ENCODE measurements around the gene C19orf73. TPM values are rescaled to one million over a fixed set of nuclear protein-coding genes. Genes with fewer than 3 reads are reported as not detected.

C19orf73 gene
- polyA plus RNA-seq, 3 donors = 0.60 to 0.76 (median 0.66) TPM

DNA sequence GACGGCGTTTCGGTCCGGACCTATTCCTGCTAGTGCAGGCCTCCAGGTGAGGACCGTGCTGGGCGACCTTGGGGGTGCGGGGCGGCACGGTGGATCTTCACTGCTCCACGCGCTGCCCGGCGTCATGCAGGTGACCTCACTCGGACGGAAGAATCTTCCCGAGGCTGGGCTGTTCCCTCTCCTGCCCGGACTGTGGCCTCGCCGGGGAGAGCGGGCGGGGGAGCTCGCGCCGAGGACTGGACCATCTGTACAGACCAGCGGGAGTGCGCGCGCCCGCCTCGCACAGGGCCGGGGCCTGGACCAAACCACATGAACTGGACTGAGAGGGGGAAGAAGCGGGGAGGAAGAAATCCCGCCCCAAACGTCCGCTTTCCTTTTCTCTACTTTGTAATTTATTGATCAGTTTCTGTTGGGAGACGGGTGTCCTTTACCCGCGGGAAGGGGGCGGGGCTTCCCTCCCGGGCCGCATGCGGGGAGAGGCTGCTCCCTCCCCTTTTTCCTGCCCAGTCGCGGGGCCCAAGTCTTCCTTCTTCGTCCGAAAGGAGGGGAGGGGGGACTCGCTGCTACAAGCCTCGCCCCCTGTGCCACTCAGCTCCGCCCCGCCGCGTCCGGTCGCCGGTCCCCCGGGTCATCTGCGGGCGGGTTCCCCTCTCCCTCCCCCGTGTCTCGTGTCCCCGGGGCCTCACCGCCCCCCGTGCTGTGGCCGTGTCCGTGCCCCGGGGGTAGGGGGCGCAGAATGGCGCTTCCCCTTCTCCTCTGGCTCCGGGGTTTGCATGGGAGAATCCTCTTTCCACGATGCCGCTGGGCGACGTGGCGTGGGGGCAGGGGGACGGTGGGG is 31.4 kb upstream of the C19orf73 start:
- peak; percentile 39 to 66 (median 57) for DNase-seq
- Histone ChIP-seq H3K4me1 (ENCODE audit: control insufficient read depth in 1 of 2, insufficient read depth in 2 of 2, low read length in 2 of 2) (peaks cover 39 to 61% of the 10 kb centered on the region in 2 donors), H3K4me3 (replicated peaks in 1 of 3; ENCODE audit: low read depth in 2 of 3, low read length in 3 of 3) (peak overlapping the region; percentile 40 to 79 (median 59)), H4K20me1 (ENCODE audit: insufficient read depth, low read length) (no peaks in the 10 kb centered on the region), H2AFZ (ENCODE audit: insufficient read depth, low read depth, low read length, poor library complexity, severe bottlenecking) (peak overlapping the region; percentile 86), H3K4me2 (replicated peaks; ENCODE audit: extremely low read depth, low read length, poor library complexity, severe bottlenecking) (peak overlapping the region; percentile 87), H3K27me3 (ENCODE audit: control insufficient read depth in 2 of 2, insufficient read depth in 2 of 2, low read length in 2 of 2) (peaks cover 13 to 58% of the 10 kb centered on the region in 2 donors), H3K9me3 (replicated peaks in 1 of 2; ENCODE audit: control insufficient read depth in 1 of 2, insufficient read depth in 1 of 2, low read length in 2 of 2) (peaks cover 22 to 30% of the 10 kb centered on the region in 2 donors), H3K36me3 (replicated peaks in 1 of 2; ENCODE audit: control insufficient read depth in 1 of 2, insufficient read depth in 2 of 2, low read length in 2 of 2) (no peaks in the 10 kb centered on the region), H3K9ac (ENCODE audit: insufficient read depth, low read length, poor library complexity, severe bottlenecking) (peak overlapping the region; percentile 45), H3K79me2 (ENCODE audit: insufficient read depth, low read length) (no peaks in the 10 kb centered on the region), H3K27ac (ENCODE audit: low read depth in 1 of 2, low read length in 2 of 2) (no peak overlapping the region)
- Mint-ChIP-seq H3K27me3 (ENCODE audit: low read depth in 3 of 3) (peaks cover 72 to 89% (median 75%) of the 10 kb centered on the region in 3 donors), H3K27ac (peak overlapping the region in 3 of 7 donors; percentile 20 to 71 (median 63)), H3K4me1 (peaks cover 49% of the 10 kb centered on the region), H3K9me3 (peaks cover 14 to 39% (median 28%) of the 10 kb centered on the region in 7 donors), H3K36me3 (peaks cover 3 to 4% of the 10 kb centered on the region in 2 donors), H3K4me3 (peak overlapping the region; percentile 79 to 93)
- WGBS (ENCODE audit: insufficient coverage) = 0% methylated on average over 54 of the region's 75 CpGs
- TF ChIP-seq, protein P1, sequence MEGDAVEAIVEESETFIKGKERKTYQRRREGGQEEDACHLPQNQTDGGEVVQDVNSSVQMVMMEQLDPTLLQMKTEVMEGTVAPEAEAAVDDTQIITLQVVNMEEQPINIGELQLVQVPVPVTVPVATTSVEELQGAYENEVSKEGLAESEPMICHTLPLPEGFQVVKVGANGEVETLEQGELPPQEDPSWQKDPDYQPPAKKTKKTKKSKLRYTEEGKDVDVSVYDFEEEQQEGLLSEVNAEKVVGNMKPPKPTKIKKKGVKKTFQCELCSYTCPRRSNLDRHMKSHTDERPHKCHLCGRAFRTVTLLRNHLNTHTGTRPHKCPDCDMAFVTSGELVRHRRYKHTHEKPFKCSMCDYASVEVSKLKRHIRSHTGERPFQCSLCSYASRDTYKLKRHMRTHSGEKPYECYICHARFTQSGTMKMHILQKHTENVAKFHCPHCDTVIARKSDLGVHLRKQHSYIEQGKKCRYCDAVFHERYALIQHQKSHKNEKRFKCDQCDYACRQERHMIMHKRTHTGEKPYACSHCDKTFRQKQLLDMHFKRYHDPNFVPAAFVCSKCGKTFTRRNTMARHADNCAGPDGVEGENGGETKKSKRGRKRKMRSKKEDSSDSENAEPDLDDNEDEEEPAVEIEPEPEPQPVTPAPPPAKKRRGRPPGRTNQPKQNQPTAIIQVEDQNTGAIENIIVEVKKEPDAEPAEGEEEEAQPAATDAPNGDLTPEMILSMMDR (IDR thresholded peaks at IDR 0.05) = no peak
- intact Hi-C loops (cut with micrococcal nuclease) = loop anchor here in 1 of 2 donors (5.0 kb wide), 1 partner anchor 57 kb away; no protein-coding TSS in a partner anchor

DNA sequence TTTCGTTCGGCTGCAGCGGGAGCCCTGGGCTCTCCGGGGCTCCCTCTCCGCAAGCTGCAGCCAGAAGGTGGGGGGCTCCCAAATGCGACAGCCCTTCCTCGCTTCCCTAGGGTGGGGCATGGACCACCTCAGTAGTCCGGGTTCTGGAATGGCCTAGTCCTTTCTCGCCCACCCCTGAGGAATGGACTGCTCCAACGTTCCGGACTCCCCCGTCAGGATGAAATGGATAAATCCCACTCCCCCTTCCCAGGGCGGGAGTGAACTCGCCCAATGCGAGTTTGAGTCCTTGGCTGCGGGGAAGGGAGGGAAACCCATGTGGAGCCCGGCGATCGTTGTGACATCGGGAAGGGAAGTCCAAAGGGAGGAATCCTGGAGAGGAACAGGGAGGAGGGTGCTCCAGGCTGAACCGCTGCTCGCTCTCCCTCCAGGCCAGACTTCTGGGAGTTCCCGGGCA is 30.7 kb upstream of the C19orf73 start:
- under 1% methylated on average over 15 of the region's 23 CpGs for WGBS (ENCODE audit: insufficient coverage)
- Histone ChIP-seq H2AFZ (ENCODE audit: insufficient read depth, low read depth, low read length, poor library complexity, severe bottlenecking) (peak overlapping the region; percentile 86), H3K27ac (ENCODE audit: low read depth in 1 of 2, low read length in 2 of 2) (no peak overlapping the region), H3K27me3 (ENCODE audit: control insufficient read depth in 2 of 2, insufficient read depth in 2 of 2, low read length in 2 of 2) (peaks cover 13 to 55% of the 10 kb centered on the region in 2 donors), H3K4me3 (replicated peaks in 1 of 3; ENCODE audit: low read depth in 2 of 3, low read length in 3 of 3) (peak overlapping the region; percentile 40 to 79 (median 59)), H3K4me2 (replicated peaks; ENCODE audit: extremely low read depth, low read length, poor library complexity, severe bottlenecking) (peak overlapping the region; percentile 87), H4K20me1 (ENCODE audit: insufficient read depth, low read length) (no peaks in the 10 kb centered on the region), H3K4me1 (ENCODE audit: control insufficient read depth in 1 of 2, insufficient read depth in 2 of 2, low read length in 2 of 2) (peaks cover 39 to 54% of the 10 kb centered on the region in 2 donors), H3K79me2 (ENCODE audit: insufficient read depth, low read length) (no peaks in the 10 kb centered on the region), H3K9ac (ENCODE audit: insufficient read depth, low read length, poor library complexity, severe bottlenecking) (peak overlapping the region; percentile 45), H3K9me3 (replicated peaks in 1 of 2; ENCODE audit: control insufficient read depth in 1 of 2, insufficient read depth in 1 of 2, low read length in 2 of 2) (peaks cover 22 to 30% of the 10 kb centered on the region in 2 donors), H3K36me3 (replicated peaks in 1 of 2; ENCODE audit: control insufficient read depth in 1 of 2, insufficient read depth in 2 of 2, low read length in 2 of 2) (no peaks in the 10 kb centered on the region)
- no peak for DNase-seq
- peaks cover 3 to 4% of the 10 kb centered on the region in 2 donors for H3K36me3 Mint-ChIP-seq
- peaks cover 71 to 84% (median 74%) of the 10 kb centered on the region in 3 donors for H3K27me3 Mint-ChIP-seq (ENCODE audit: low read depth in 3 of 3)
- intact Hi-C loops (cut with micrococcal nuclease) = loop anchor here (5.0 kb wide), 3 partner anchors 37 to 58 kb away; partner anchors contain the start of gene LIN7B (in 1 of the 2)
- TF ChIP-seq, protein P1 (IDR thresholded peaks at IDR 0.05) = no peak
- H3K4me1 Mint-ChIP-seq = peaks cover 45% of the 10 kb centered on the region
- peaks cover 14 to 39% (median 28%) of the 10 kb centered on the region in 7 donors for H3K9me3 Mint-ChIP-seq
- peak overlapping the region; percentile 79 to 93 for H3K4me3 Mint-ChIP-seq
- H3K27ac Mint-ChIP-seq = peak overlapping the region in 2 of 7 donors; percentile 20 to 25

Data from CD14-positive monocyte (primary cell).